NCI-H146 (cell line): ENCODE data around the gene PCED1B.
"Not testable (repeated sequence)": the region's sequence is repeated elsewhere in the genome, so short reads cannot be mapped to it uniquely, and the experiment has no call there.

Source experiments
- DNase-seq: peaks from one replicate; lab custom pipeline; 2025; lab: John Stamatoyannopoulos, UW

PCED1B gene

GRCh38 chr12:47164724-47165439, 85.5 kb downstream of the PCED1B start:
- no peak for DNase-seq

- no peak for DNase-seq
Measured at GRCh38 chr12:47165934-47166333, 86.5 kb downstream of the PCED1B start.

- DNase-seq: no peak
Measured at GRCh38 chr12:47166365-47166764, 86.9 kb downstream of the PCED1B start.

GRCh38 chr12:47170281-47170680, 90.9 kb downstream of the PCED1B start:
- not testable (repeated sequence) for DNase-seq

GRCh38 chr12:47178014-47178413, 98.6 kb downstream of the PCED1B start:
- no peak for DNase-seq

- DNase-seq: not testable (repeated sequence)
Measured at GRCh38 chr12:47182164-47182938, 102.9 kb downstream of the PCED1B start.

- DNase-seq: no peak
Measured at GRCh38 chr12:47184229-47184628, 104.8 kb downstream of the PCED1B start.

GRCh38 chr12:47184813-47185212, 105.4 kb downstream of the PCED1B start:
- DNase-seq: no peak

- DNase-seq: no peak
Measured at GRCh38 chr12:47186246-47186645, 106.8 kb downstream of the PCED1B start.

GRCh38 chr12:47188576-47189441, 109.4 kb downstream of the PCED1B start:
- no peak for DNase-seq

GRCh38 chr12:47189728-47190127, 110.3 kb downstream of the PCED1B start:
- no peak for DNase-seq

GRCh38 chr12:47190271-47190750, 110.9 kb downstream of the PCED1B start:
- DNase-seq: no peak

GRCh38 chr12:47190905-47191304, 111.5 kb downstream of the PCED1B start:
- no peak for DNase-seq

- no peak for DNase-seq
Measured at GRCh38 chr12:47192051-47192450, 112.6 kb downstream of the PCED1B start.

GRCh38 chr12:47193066-47193465, 113.6 kb downstream of the PCED1B start:
- DNase-seq: no peak

GRCh38 chr12:47194501-47194900, 115.1 kb downstream of the PCED1B start:
- DNase-seq: no peak

GRCh38 chr12:47200446-47200845, 121.0 kb downstream of the PCED1B start:
- no peak for DNase-seq

- not testable (repeated sequence) for DNase-seq
Measured at GRCh38 chr12:47201190-47201589, 121.8 kb downstream of the PCED1B start.

GRCh38 chr12:47202176-47202575, 122.8 kb downstream of the PCED1B start:
- DNase-seq: no peak

- DNase-seq: no peak
Measured at GRCh38 chr12:47205532-47206449, 126.4 kb downstream of the PCED1B start.
